Liver (tissue), 9 donors: ENCODE results near the gene TRAPPC12. TPM values are rescaled to one million over a fixed set of nuclear protein-coding genes. Genes with fewer than 3 reads are reported as not detected.

Source experiments
- DNase-seq: peaks from one replicate; pipeline ENCODE4 v3.0.0-alpha.2; 2017; ENCODE audit warnings: low spot score
- H3K27ac ChIP-seq, 2 donors: one replicate each; pipeline ENCODE4 v1.7.0; 2013; ENCODE audit warnings: inconsistent platforms in 2 of 2, low read length in 2 of 2, control low read depth in 1 of 2, low read depth in 1 of 2, mild to moderate bottlenecking in 1 of 2
- H3K27me3 ChIP-seq, 4 donors: one replicate each; pipeline versions ENCODE4 v1.6.1 to v1.7.0; 2013; ENCODE audit warnings: low read length in 3 of 4, inconsistent platforms in 1 of 4, mild to moderate bottlenecking in 1 of 4, moderate library complexity in 1 of 4; ENCODE audit not compliant: control insufficient read depth in 4 of 4, insufficient read depth in 4 of 4
- H3K36me3 ChIP-seq, 4 donors: one replicate each; pipeline versions ENCODE4 v1.6.1 to v1.7.0; 2013; ENCODE audit warnings: low read length in 3 of 4, mild to moderate bottlenecking in 3 of 4, low read depth in 1 of 4, moderate library complexity in 1 of 4; ENCODE audit not compliant: control insufficient read depth in 4 of 4, insufficient read depth in 3 of 4
- H3K4me1 ChIP-seq, 4 donors: one replicate each; pipeline versions ENCODE4 v1.6.1 to v1.7.0; 2013; ENCODE audit warnings: low read length in 3 of 4, mild to moderate bottlenecking in 3 of 4, moderate library complexity in 1 of 4; ENCODE audit not compliant: control insufficient read depth in 4 of 4, insufficient read depth in 4 of 4
- H3K4me3 ChIP-seq, 3 donors: one replicate each; pipeline versions ENCODE4 v1.6.1 to v1.7.0; 2013; ENCODE audit warnings: low read length in 3 of 3, control low read depth in 1 of 3, low read depth in 1 of 3, mild to moderate bottlenecking in 1 of 3
- H3K9ac ChIP-seq, 2 donors: one replicate each; pipeline ENCODE4 v1.7.0; 2013; ENCODE audit warnings: low read length in 2 of 2, mild to moderate bottlenecking in 2 of 2, moderate library complexity in 2 of 2, control low read depth in 1 of 2, low read depth in 1 of 2
- H3K9me3 ChIP-seq, 4 donors: one replicate each; pipeline versions ENCODE4 v1.6.1 to v1.7.0; 2013; ENCODE audit warnings: low read length in 3 of 4; ENCODE audit not compliant: control insufficient read depth in 4 of 4
- ATF3 ChIP-seq: IDR thresholded peaks from 2 replicates; pipeline ENCODE4 v1.6.1; 2016; ENCODE audit warnings: antibody characterized with exemption
- CTCF ChIP-seq: fragments of 150-350 bp; IDR thresholded peaks from 2 replicates; pipeline ENCODE4 v1.5.1; 2017; ENCODE audit warnings: improper control_type of control experiment, low read depth, low read length; ENCODE audit not compliant: missing input control
- EGR1 ChIP-seq, 2 donors: IDR thresholded peaks; 2 replicates each; pipeline ENCODE4 v1.6.1; 2016 to 2018; ENCODE audit warnings: antibody characterized with exemption in 2 of 2, low read depth in 2 of 2
- FOXA1 ChIP-seq: IDR thresholded peaks from 2 replicates; pipeline ENCODE4 v1.6.1; 2016; ENCODE audit warnings: antibody characterized with exemption
- FOXA2 ChIP-seq: IDR thresholded peaks from 2 replicates; pipeline ENCODE4 v1.6.1; 2016; ENCODE audit warnings: antibody characterized with exemption
- GABPA ChIP-seq, 2 donors: IDR thresholded peaks in 1 of 2; conservative IDR thresholded peaks in 1 of 2; 2 replicates each; pipeline ENCODE4 v1.6.1; 2016; ENCODE audit warnings: antibody characterized with exemption in 2 of 2, mild to moderate bottlenecking in 1 of 2, moderate library complexity in 1 of 2
- HNF4A ChIP-seq, 2 donors: conservative IDR thresholded peaks; 2 replicates each; pipeline ENCODE4 v1.6.1; 2016; ENCODE audit warnings: antibody characterized with exemption in 2 of 2, mild to moderate bottlenecking in 2 of 2
- HNF4G ChIP-seq: IDR thresholded peaks from 2 replicates; pipeline ENCODE4 v1.6.1; 2016; ENCODE audit warnings: antibody characterized with exemption
- JUND ChIP-seq, 2 donors: IDR thresholded peaks; 2 replicates each; pipeline ENCODE4 v1.6.1; 2016; ENCODE audit warnings: antibody characterized with exemption in 2 of 2
- MAX ChIP-seq: IDR thresholded peaks from 2 replicates; pipeline ENCODE4 v1.6.1; 2016; ENCODE audit warnings: antibody characterized with exemption
- NR2F2 ChIP-seq: IDR thresholded peaks from 2 replicates; pipeline ENCODE4 v1.6.1; 2016; ENCODE audit warnings: antibody characterized with exemption
- RAD21 ChIP-seq, 2 donors: IDR thresholded peaks; 2 replicates each; pipeline ENCODE4 v1.6.1; 2016; ENCODE audit warnings: antibody characterized with exemption in 2 of 2, mild to moderate bottlenecking in 2 of 2
- REST ChIP-seq: IDR thresholded peaks from 2 replicates; pipeline ENCODE4 v1.6.1; 2016; ENCODE audit warnings: antibody characterized with exemption, mild to moderate bottlenecking
- TAF1 ChIP-seq: conservative IDR thresholded peaks from 2 replicates; pipeline ENCODE4 v1.6.1; 2016; ENCODE audit warnings: antibody characterized with exemption, mild to moderate bottlenecking
- WGBS: extraction: QIAGEN DNeasy Blood & Tissue Kit; methylation state at CpG from one replicate; pipeline ENCODE4 v1.1.7; 2013; 5-methylcytosine and 5-hydroxymethylcytosine counted together
- polyA plus RNA-seq, 2 donors: library from polyadenylated mRNA; stranded (reverse) in 1 of 2; unstranded in 1 of 2; fragments of 200-250 nt in 1 of 2; fragments of >200 nt in 1 of 2; fragmentation: Nextera tagmentation in 1 of 2; extraction: Ambion mirVana in 1 of 2; gene quantifications; one replicate each; pipeline versions ENCODE4 v1.2.1 to v1.2.3, GENCODE V29; 2013 to 2015
- total RNA-seq, 2 donors: library from RNA; depleted of rRNA; stranded (reverse); fragments of >200 nt; gene quantifications; one replicate each; pipeline ENCODE4 v1.2.3, GENCODE V29; 2014
- TF ChIP-seq, protein P1 (sequence below): IDR thresholded peaks from 2 replicates; pipeline ENCODE4 v1.6.1; 2016; ENCODE audit warnings: antibody characterized with exemption
- donor health status: healthy.
- donor health status: healthy.
- donor health status: healthy.
- donor health status: healthy.
- donor health status: healthy.

Gene TRAPPC12
- total and polyA plus RNA-seq, 4 donors, result 30.2 to 60.9 (median 39.7) TPM

DNA sequence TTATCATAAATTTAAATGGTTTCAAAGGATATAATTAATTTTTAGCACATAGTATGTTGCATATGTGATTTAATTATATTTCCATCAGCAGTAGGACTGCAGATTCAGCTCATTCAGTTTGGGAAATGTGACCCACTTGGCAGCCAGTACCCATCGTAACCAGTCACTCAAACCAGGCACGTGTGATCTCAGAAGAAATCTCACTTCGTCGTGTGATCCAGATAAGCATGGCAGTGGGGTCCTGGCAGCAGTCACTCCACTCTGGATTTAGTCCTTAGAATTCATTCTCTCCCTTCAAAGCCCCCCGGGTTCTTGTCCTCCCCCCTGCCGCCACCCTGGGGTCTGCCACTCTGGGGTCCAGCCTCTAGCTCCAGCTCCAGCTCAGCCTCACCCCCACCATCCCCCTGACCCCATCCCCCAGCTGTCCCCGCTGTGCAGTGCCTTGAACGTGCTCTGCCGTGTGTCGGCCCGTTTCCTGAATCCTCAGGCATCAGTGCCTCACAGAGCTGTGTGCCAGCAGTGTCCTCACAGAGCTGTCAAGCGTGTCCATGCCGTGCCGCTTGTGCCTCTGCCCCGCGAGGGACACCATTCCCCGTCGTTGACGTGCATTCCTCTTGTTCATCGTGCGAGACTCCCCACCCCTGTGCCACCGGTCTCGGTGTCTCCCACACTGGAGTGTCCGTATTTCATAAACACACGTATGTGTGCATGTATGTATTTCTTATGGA is 34.8 kb downstream of the TRAPPC12 start:
- Histone ChIP-seq H3K9me3 (no peaks in the 10 kb centered on the region), H3K36me3 (peaks cover 0 to 19% (median 2%) of the 10 kb centered on the region in 4 donors), H3K4me3 (no peak overlapping the region), H3K9ac (no peak overlapping the region), H3K27me3 (no peaks in the 10 kb centered on the region), H3K4me1 (no peaks in the 10 kb centered on the region), H3K27ac (no peak overlapping the region)
- no peak for DNase-seq
- TF ChIP-seq REST (no peak), NR2F2 (no peak)
- 96% methylated on average over 25 of the region's 25 CpGs for WGBS

DNA sequence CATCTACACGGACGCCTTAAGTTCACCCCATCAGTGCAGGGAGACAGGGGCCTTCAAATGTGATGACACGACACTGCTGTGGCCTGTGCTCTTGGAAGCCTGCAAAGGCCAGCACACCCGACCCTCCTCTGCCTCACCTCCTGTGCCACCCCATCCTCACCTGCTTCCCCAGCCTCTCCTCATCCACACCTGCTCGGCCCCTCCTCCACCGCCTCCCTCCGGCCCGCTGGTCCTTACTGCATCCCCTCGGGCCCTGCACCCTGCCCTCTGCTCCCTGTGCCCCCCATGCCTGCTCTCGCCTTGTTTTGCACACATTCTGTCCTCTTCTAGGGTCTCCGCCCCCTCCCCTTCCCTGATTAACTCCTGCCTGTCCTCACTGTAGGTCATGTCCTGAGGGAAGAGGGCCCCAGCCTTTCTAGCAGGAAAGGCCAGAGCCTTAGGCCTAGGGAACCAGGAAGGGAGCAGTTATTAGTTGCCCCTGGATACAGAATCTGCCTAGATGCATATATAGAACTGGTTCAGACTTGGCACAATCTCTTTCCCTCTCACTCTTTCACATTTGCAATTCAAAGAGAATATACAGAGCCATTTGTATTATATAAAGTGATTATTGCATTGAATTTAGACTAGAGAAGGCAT is 39.4 kb downstream of the TRAPPC12 start:
- TF ChIP-seq ATF3 (no peak), JUND (IDR thresholded peaks at IDR 0.05) (no peak), MAX (no peak), RAD21 (IDR thresholded peaks at IDR 0.05) (no peak), CTCF (no peak), FOXA1 (no peak), TAF1 (no peak), EGR1 (IDR thresholded peaks at IDR 0.05; ENCODE audit: low read depth in 2 of 2) (no peak), HNF4G (no peak), GABPA (IDR thresholded peaks at IDR 0.05 in 1 of 2, conservative IDR thresholded peaks at IDR 0.05 in 1 of 2) (no peak), NR2F2 (no peak), HNF4A (conservative IDR thresholded peaks at IDR 0.05) (no peak), FOXA2 (no peak), REST (no peak)
- TF ChIP-seq, protein P1, sequence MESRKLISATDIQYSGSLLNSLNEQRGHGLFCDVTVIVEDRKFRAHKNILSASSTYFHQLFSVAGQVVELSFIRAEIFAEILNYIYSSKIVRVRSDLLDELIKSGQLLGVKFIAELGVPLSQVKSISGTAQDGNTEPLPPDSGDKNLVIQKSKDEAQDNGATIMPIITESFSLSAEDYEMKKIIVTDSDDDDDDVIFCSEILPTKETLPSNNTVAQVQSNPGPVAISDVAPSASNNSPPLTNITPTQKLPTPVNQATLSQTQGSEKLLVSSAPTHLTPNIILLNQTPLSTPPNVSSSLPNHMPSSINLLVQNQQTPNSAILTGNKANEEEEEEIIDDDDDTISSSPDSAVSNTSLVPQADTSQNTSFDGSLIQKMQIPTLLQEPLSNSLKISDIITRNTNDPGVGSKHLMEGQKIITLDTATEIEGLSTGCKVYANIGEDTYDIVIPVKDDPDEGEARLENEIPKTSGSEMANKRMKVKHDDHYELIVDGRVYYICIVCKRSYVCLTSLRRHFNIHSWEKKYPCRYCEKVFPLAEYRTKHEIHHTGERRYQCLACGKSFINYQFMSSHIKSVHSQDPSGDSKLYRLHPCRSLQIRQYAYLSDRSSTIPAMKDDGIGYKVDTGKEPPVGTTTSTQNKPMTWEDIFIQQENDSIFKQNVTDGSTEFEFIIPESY, result no peak
- peaks cover 5 to 40% (median 7%) of the 10 kb centered on the region in 4 donors for H3K36me3 ChIP-seq

More for the DNA sequence above, 39.4 kb downstream of the TRAPPC12 start:
- Histone ChIP-seq H3K9ac (no peak overlapping the region), H3K9me3 (no peaks in the 10 kb centered on the region), H3K27me3 (no peaks in the 10 kb centered on the region), H3K27ac (no peak overlapping the region), H3K4me3 (no peak overlapping the region), H3K4me1 (peaks cover 0 to 5% (median 4%) of the 10 kb centered on the region in 4 donors)
- DNase-seq, result no peak
- 92% methylated on average over 11 of the region's 11 CpGs for WGBS
